Calu3 (cell line): ENCODE measurements around the gene ZNF367. TPM values are rescaled to one million over a fixed set of nuclear protein-coding genes. Genes with fewer than 3 reads are reported as not detected.
A peak's percentile ranks its signal among the peaks of the same experiment; 100 is the strongest.
"Not testable (repeated sequence)": the region's sequence is repeated elsewhere in the genome, so short reads cannot be mapped to it uniquely, and the experiment has no call there.

Experiments used
- BruUV-seq: library from RNA; stranded (reverse); fragments of 400-500 nt; replicated peaks from 2 replicates; lab custom pipeline; 2021; lab: Mats Ljungman, UMichigan
- CTCF ChIA-PET: fragments of 300-600 bp; sonication (Branson Sonifier 250); formaldehyde crosslinking; loops from one replicate; lab custom pipeline; 2022; ENCODE audit warnings: antibody characterized with exemption; lab: Charles Lee
- DNase-seq: peaks from one replicate; pipeline ENCODE4 v3.0.0; 2022
- H3K27ac Mint-ChIP-seq: one replicate; pipeline ENCODE4 v1.8.0; 2022; ENCODE audit warnings: mixed read lengths; ENCODE audit not compliant: unreplicated experiment
- H3K27me3 Mint-ChIP-seq: one replicate; pipeline ENCODE4 v1.8.0; 2022; ENCODE audit warnings: mixed read lengths; ENCODE audit not compliant: unreplicated experiment
- H3K36me3 Mint-ChIP-seq: one replicate; pipeline ENCODE4 v1.8.0; 2022; ENCODE audit warnings: mild to moderate bottlenecking, moderate library complexity, mixed read lengths; ENCODE audit not compliant: insufficient read depth, unreplicated experiment
- H3K4me1 Mint-ChIP-seq: one replicate; pipeline ENCODE4 v1.8.0; 2022; ENCODE audit warnings: mild to moderate bottlenecking, low read depth, mixed read lengths; ENCODE audit not compliant: unreplicated experiment
- H3K4me3 Mint-ChIP-seq: one replicate; pipeline ENCODE4 v1.8.0; 2022; ENCODE audit warnings: mild to moderate bottlenecking, low read depth, moderate library complexity, mixed read lengths; ENCODE audit not compliant: unreplicated experiment
- H3K9me3 Mint-ChIP-seq: one replicate; pipeline ENCODE4 v1.8.0; 2022; ENCODE audit warnings: low read depth, mixed read lengths; ENCODE audit not compliant: unreplicated experiment
- intact Hi-C: fragments of 100-400 bp; cut with micrococcal nuclease; formaldehyde crosslinking; loops from one replicate; pipeline ENCODE4 v1.10.0; 2022; ENCODE audit not compliant: unreplicated experiment
- total RNA-seq: library from RNA; stranded (reverse); gene quantifications from 2 replicates; pipeline ENCODE4 v1.2.3, GENCODE V29; 2022
- TF ChIP-seq, protein P1 (sequence below): fragments of 200-600 bp; IDR thresholded peaks from one replicate; pipeline ENCODE4 v1.8.0; 2022; ENCODE audit warnings: antibody characterized with exemption; ENCODE audit not compliant: unreplicated experiment

Gene ZNF367
- total RNA-seq, 1 experiment from 2014 or later = 9.6 TPM

DNA sequence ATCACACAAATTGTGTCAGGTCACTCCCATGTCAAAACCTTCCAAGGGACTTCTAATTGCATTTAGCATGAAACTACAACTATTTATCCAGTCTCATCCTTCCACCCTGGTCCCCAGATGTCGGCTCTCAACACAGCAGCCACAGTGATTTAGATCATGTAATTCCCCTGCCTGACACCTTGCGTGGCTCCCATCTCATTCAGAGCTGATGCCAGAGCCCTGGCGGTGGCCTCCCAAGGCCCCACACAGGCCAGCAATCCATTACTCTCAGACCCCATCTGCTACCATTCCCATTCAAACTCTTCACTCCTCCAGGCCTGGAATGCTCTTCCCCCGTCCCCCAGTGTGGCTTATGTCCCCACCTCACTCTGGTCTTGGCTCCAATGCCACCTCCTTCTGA, 37.0 kb downstream of the ZNF367 start:
- no TSS peak for BruUV-seq
- Mint-ChIP-seq H3K9me3 (no peaks in the 10 kb centered on the region), H3K4me3 (peak overlapping the region; percentile 51), H3K27ac (peak overlapping the region; percentile 29), H3K36me3 (peaks cover 45% of the 10 kb centered on the region), H3K27me3 (no peaks in the 10 kb centered on the region), H3K4me1 (peaks cover 37% of the 10 kb centered on the region)
- intact Hi-C loops = no loop called here
- no peak for DNase-seq
- CTCF ChIA-PET = no interaction called here
- TF ChIP-seq, protein P1, sequence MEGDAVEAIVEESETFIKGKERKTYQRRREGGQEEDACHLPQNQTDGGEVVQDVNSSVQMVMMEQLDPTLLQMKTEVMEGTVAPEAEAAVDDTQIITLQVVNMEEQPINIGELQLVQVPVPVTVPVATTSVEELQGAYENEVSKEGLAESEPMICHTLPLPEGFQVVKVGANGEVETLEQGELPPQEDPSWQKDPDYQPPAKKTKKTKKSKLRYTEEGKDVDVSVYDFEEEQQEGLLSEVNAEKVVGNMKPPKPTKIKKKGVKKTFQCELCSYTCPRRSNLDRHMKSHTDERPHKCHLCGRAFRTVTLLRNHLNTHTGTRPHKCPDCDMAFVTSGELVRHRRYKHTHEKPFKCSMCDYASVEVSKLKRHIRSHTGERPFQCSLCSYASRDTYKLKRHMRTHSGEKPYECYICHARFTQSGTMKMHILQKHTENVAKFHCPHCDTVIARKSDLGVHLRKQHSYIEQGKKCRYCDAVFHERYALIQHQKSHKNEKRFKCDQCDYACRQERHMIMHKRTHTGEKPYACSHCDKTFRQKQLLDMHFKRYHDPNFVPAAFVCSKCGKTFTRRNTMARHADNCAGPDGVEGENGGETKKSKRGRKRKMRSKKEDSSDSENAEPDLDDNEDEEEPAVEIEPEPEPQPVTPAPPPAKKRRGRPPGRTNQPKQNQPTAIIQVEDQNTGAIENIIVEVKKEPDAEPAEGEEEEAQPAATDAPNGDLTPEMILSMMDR = no peak

DNA sequence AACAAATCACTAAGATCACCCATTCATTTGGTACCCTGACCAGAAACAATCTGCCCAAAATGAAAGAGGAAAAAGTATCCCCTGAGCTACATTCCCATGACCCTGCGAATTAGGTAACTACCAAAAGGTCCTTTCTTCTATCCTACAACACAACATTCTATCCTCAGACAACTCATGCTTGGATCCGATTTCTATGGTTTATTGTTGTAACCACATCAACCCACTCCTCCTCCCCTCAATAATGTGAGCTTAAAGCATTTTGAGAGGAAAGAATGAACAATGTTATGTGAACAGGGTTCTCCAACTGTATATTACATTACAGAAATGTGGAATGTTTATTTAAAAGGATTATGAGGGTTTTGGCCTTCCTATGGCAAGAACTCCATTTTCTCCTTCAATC, 38.7 kb downstream of the ZNF367 start:
- H3K9me3 Mint-ChIP-seq = no peaks in the 10 kb centered on the region
- peaks cover 45% of the 10 kb centered on the region for H3K36me3 Mint-ChIP-seq
- H3K4me3 Mint-ChIP-seq = no peak overlapping the region
- no peaks in the 10 kb centered on the region for H3K27me3 Mint-ChIP-seq
- TF ChIP-seq, protein P1 = no peak
- CTCF ChIA-PET = interaction anchor here (0.6 kb wide), 1 partner anchor 483 kb away, joined by 4 read pairs; no protein-coding TSS in a partner anchor
- H3K27ac Mint-ChIP-seq = no peak overlapping the region
- intact Hi-C loops = loop anchor here (5.0 kb wide), 1 partner anchor 47 kb away; no protein-coding TSS in a partner anchor
- DNase-seq = no peak
- BruUV-seq = no TSS peak
- H3K4me1 Mint-ChIP-seq = peaks cover 37% of the 10 kb centered on the region

DNA sequence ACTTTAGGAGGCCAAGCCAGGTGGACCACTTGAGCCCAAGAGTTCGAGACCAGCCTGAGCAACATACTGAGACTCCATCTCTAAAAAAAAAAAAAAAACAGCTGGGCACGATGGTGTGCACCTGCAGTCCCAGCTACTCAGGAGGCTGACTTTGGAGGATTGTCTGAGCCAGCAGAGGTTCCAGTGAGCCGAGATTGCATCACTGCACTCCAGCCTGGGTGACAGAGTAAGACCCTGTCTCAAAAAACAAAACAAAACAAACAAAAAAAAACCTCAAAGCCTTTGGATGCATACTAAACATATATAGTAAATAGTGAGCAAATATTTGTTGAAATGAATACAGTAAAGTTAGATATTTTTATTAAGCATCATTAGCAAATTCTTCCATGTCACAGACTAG, 40.0 kb downstream of the ZNF367 start:
- Mint-ChIP-seq H3K4me1 (peaks cover 37% of the 10 kb centered on the region), H3K27me3 (no peaks in the 10 kb centered on the region), H3K9me3 (no peaks in the 10 kb centered on the region), H3K4me3 (no peak overlapping the region), H3K27ac (no peak overlapping the region), H3K36me3 (peaks cover 39% of the 10 kb centered on the region)
- TF ChIP-seq, protein P1 = no peak
- CTCF ChIA-PET = interaction anchor here (0.6 kb wide), 1 partner anchor 12 kb away, joined by 4 read pairs; no protein-coding TSS in a partner anchor
- BruUV-seq = no TSS peak
- DNase-seq = no peak
- intact Hi-C loops = loop anchor here (5.0 kb wide), 1 partner anchor 46 kb away; no protein-coding TSS in a partner anchor

DNA sequence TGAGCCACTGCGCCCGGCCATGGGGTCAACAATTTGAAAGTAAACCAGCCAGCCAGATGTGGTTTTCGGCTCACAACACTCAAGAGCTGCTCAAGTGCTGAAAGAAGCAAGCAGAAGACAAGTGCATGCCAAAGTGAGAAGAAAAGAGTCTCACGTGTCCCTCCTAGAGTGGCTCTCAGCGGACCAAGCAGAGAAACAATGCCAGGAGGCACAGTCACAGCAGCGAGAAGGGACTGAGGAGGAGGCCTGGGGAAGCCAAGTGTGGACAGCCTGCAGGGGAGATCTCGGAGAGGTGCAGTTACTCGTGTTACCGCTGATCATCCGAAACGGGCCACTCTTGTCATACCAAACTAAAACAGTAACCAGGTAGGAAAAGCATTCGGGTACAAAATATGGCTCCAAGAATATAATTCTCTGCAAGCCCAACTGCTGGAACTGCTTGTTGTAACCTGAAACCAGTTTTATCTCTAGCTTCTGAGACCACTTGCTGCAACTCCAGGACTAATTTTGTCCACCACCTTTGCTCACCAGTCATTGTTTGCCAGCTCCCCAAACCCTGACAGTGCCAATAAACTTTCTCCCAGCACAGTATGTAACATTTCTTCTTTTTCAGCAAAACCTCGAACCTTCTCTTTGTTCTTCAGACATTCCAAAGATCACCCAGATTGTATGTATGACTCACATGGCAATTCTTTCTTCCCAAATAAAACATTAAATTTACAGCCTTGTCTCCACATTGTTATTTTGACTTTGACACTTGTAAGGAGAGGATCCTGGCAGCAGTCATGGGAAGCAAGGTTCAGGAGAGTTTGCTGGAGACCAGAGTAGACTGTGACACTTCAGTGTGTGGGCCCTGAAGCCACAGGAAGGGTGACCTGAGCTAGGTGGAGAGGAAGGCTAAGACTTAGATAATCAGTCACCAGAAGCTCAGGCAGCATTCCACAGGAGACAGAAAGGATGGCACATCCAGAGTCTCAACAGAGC, 41.0 kb downstream of the ZNF367 start:
- Mint-ChIP-seq H3K4me1 (peaks cover 37% of the 10 kb centered on the region), H3K27ac (peak overlapping the region; percentile 85), H3K36me3 (peaks cover 37% of the 10 kb centered on the region), H3K9me3 (no peaks in the 10 kb centered on the region), H3K27me3 (no peaks in the 10 kb centered on the region), H3K4me3 (peak overlapping the region; percentile 7)
- no TSS peak for BruUV-seq
- TF ChIP-seq, protein P1 = no peak
- CTCF ChIA-PET = interaction anchor here (0.6 kb wide), 1 partner anchor 54 kb away, joined by 3 read pairs; no protein-coding TSS in a partner anchor
- intact Hi-C loops = loop anchor here (5.0 kb wide), 1 partner anchor 45 kb away; no protein-coding TSS in a partner anchor
- DNase-seq = no peak

GRCh38 chr9:96375507-96375906, 42.7 kb downstream of the ZNF367 start:
- H3K27me3 Mint-ChIP-seq, H3K9me3 Mint-ChIP-seq, DNase-seq, H3K4me3 Mint-ChIP-seq, CTCF ChIA-PET, BruUV-seq, H3K27ac Mint-ChIP-seq: not testable (repeated sequence)
- Mint-ChIP-seq H3K36me3 (peaks cover 27% of the 10 kb centered on the region), H3K4me1 (peaks cover 26% of the 10 kb centered on the region)
- intact Hi-C loops = loop anchor here (5.0 kb wide), 1 partner anchor 43 kb away; no protein-coding TSS in a partner anchor
